Measurements from ENCODE around the gene SENP8. TPM values are rescaled to one million over a fixed set of nuclear protein-coding genes. Genes with fewer than 3 reads are reported as not detected.

The SENP8 gene
- total RNA-seq, 1 donor from 2014 or later, result 3.7 TPM

- no peak for TF ChIP-seq CTCF (IDR thresholded peaks at IDR 0.05; ENCODE audit: unreplicated experiment)
- no peaks in the 10 kb centered on the region for H3K9me3 Mint-ChIP-seq
- H3K27me3 Mint-ChIP-seq (ENCODE audit: low read depth), result no peaks in the 10 kb centered on the region
- H3K4me3 Mint-ChIP-seq, result no peak overlapping the region
- no peak overlapping the region for H3K27ac Mint-ChIP-seq
- DNase-seq (ENCODE audit: low spot score in 2 of 2, unreplicated experiment in 2 of 2), result no peak
- peaks cover 25% of the 10 kb centered on the region for H3K4me1 Mint-ChIP-seq
- H3K36me3 Mint-ChIP-seq, result no peaks in the 10 kb centered on the region
Observed at GRCh38 chr15:72173864-72174550, 55.8 kb downstream of the SENP8 start.

- Mint-ChIP-seq H3K27ac (no peak overlapping the region), H3K27me3 (ENCODE audit: low read depth) (no peaks in the 10 kb centered on the region), H3K36me3 (no peaks in the 10 kb centered on the region), H3K9me3 (no peaks in the 10 kb centered on the region), H3K4me3 (no peak overlapping the region), H3K4me1 (peaks cover 21% of the 10 kb centered on the region)
- DNase-seq (ENCODE audit: low spot score in 2 of 2, unreplicated experiment in 2 of 2), result no peak
- no peak for TF ChIP-seq CTCF (IDR thresholded peaks at IDR 0.05; ENCODE audit: unreplicated experiment)
Observed at GRCh38 chr15:72174551-72175165, 56.5 kb downstream of the SENP8 start.

- H3K36me3 Mint-ChIP-seq, result no peaks in the 10 kb centered on the region
- DNase-seq (ENCODE audit: low spot score in 2 of 2, unreplicated experiment in 2 of 2), result no peak
- no peak for TF ChIP-seq CTCF (IDR thresholded peaks at IDR 0.05; ENCODE audit: unreplicated experiment)
- no peak overlapping the region for H3K27ac Mint-ChIP-seq
- H3K9me3 Mint-ChIP-seq, result no peaks in the 10 kb centered on the region
- no peak overlapping the region for H3K4me3 Mint-ChIP-seq
- H3K4me1 Mint-ChIP-seq, result peaks cover 13% of the 10 kb centered on the region
- H3K27me3 Mint-ChIP-seq (ENCODE audit: low read depth), result no peaks in the 10 kb centered on the region
Observed at GRCh38 chr15:72175186-72176044, 57.2 kb downstream of the SENP8 start.

- no peak for DNase-seq (ENCODE audit: low spot score in 2 of 2, unreplicated experiment in 2 of 2)
- Mint-ChIP-seq H3K4me3 (no peak overlapping the region), H3K27me3 (ENCODE audit: low read depth) (no peaks in the 10 kb centered on the region), H3K4me1 (peaks cover 7% of the 10 kb centered on the region), H3K27ac (no peak overlapping the region), H3K36me3 (no peaks in the 10 kb centered on the region), H3K9me3 (no peaks in the 10 kb centered on the region)
- no peak for TF ChIP-seq CTCF (IDR thresholded peaks at IDR 0.05; ENCODE audit: unreplicated experiment)
Observed at GRCh38 chr15:72176159-72176558, 58.0 kb downstream of the SENP8 start.

GRCh38 chr15:72176743-72177142 is 58.5 kb downstream of the SENP8 start:
- Mint-ChIP-seq H3K4me1 (peaks cover 7% of the 10 kb centered on the region), H3K9me3 (no peaks in the 10 kb centered on the region), H3K27me3 (ENCODE audit: low read depth) (no peaks in the 10 kb centered on the region), H3K27ac (no peak overlapping the region), H3K4me3 (no peak overlapping the region), H3K36me3 (no peaks in the 10 kb centered on the region)
- DNase-seq (ENCODE audit: low spot score in 2 of 2, unreplicated experiment in 2 of 2), result no peak
- TF ChIP-seq CTCF (IDR thresholded peaks at IDR 0.05; ENCODE audit: unreplicated experiment), result no peak
